ENCODE data around the gene PACSIN2.

The PACSIN2 gene

GRCh38 chr22:42856865-42857704 lies 157.9 kb downstream of the PACSIN2 start, which contains the start of gene ARFGAP3:
Gene ARFGAP3, minus strand, starts transcription at chr22:42857273. Its CDS starts 91 bp downstream, at chr22:42857182.
- Histone ChIP-seq H3K79me2 (ENCODE audit: insufficient read depth, low read length) (no peaks in the 10 kb centered on the region), H3K27ac (ENCODE audit: low read depth, low read length) (no peak within 1 kb of the TSS), H3K9me2 (replicated peaks; ENCODE audit: insufficient read depth, low read length) (no peaks in the 10 kb centered on the region), H3K9me3 (ENCODE audit: insufficient read depth, low read length) (no peaks in the 10 kb centered on the region), H2AFZ (ENCODE audit: low read depth, low read length, severe bottlenecking) (peak within 1 kb of the TSS; percentile 76), H3K9ac (ENCODE audit: low read length) (peak within 1 kb of the TSS; percentile 61), H3K4me2 (ENCODE audit: low read depth, low read length, poor library complexity, severe bottlenecking) (peak within 1 kb of the TSS; percentile 95), H3K4me3 (ENCODE audit: insufficient read depth, low read length, poor library complexity, severe bottlenecking) (peak within 1 kb of the TSS; percentile 70), H3K27me3 (ENCODE audit: low read length) (no peaks in the 10 kb centered on the region), H3K36me3 (ENCODE audit: low read length) (no peaks in the 10 kb centered on the region), H3F3A (ENCODE audit: insufficient read depth) (peaks cover 10% of the 10 kb centered on the region; the same call in 1 of the 2 replicates), H4K20me1 (ENCODE audit: low read depth, low read length) (no peaks in the 10 kb centered on the region)
- TF ChIP-seq EZH2phosphoT487 (conservative IDR thresholded peaks at IDR 0.05; ENCODE audit: low read length) (no peak), CTCF (IDR thresholded peaks at IDR 0.05; ENCODE audit: insufficient read depth, low read length, poor library complexity, severe bottlenecking) (no peak)

- no peak for TF ChIP-seq CTCF (IDR thresholded peaks at IDR 0.05; ENCODE audit: insufficient read depth, low read length, poor library complexity, severe bottlenecking)
- TF ChIP-seq EZH2phosphoT487 (conservative IDR thresholded peaks at IDR 0.05; ENCODE audit: low read length) = no peak
- H3K9me3 ChIP-seq (ENCODE audit: insufficient read depth, low read length) = no peaks in the 10 kb centered on the region
- H3K9ac ChIP-seq (ENCODE audit: low read length) = peak overlapping the region; percentile 61
- H3K27me3 ChIP-seq (ENCODE audit: low read length) = no peaks in the 10 kb centered on the region
- H3F3A ChIP-seq (ENCODE audit: insufficient read depth) = peaks cover 10% of the 10 kb centered on the region; the same call in 1 of the 2 replicates
- no peaks in the 10 kb centered on the region for H3K9me2 ChIP-seq (replicated peaks; ENCODE audit: insufficient read depth, low read length)
- no peak overlapping the region for H3K27ac ChIP-seq (ENCODE audit: low read depth, low read length)
- H3K79me2 ChIP-seq (ENCODE audit: insufficient read depth, low read length) = no peaks in the 10 kb centered on the region
- H2AFZ ChIP-seq (ENCODE audit: low read depth, low read length, severe bottlenecking) = peak overlapping the region; percentile 16
- no peaks in the 10 kb centered on the region for H3K36me3 ChIP-seq (ENCODE audit: low read length)
- H3K4me3 ChIP-seq (ENCODE audit: insufficient read depth, low read length, poor library complexity, severe bottlenecking) = peak overlapping the region; percentile 70
- H3K4me2 ChIP-seq (ENCODE audit: low read depth, low read length, poor library complexity, severe bottlenecking) = peak overlapping the region; percentile 95
- no peaks in the 10 kb centered on the region for H4K20me1 ChIP-seq (ENCODE audit: low read depth, low read length)
These were observed 158.6 kb downstream of the PACSIN2 start for GRCh38 chr22:42856179-42856864.

GRCh38 chr22:42855721-42856120 lies 159.2 kb downstream of the PACSIN2 start:
- TF ChIP-seq CTCF (IDR thresholded peaks at IDR 0.05; ENCODE audit: insufficient read depth, low read length, poor library complexity, severe bottlenecking) (no peak), EZH2phosphoT487 (conservative IDR thresholded peaks at IDR 0.05; ENCODE audit: low read length) (no peak)
- Histone ChIP-seq H3K79me2 (ENCODE audit: insufficient read depth, low read length) (no peaks in the 10 kb centered on the region), H3K9ac (ENCODE audit: low read length) (peak overlapping the region; percentile 61; the same call in 1 of the 2 replicates), H3K4me2 (ENCODE audit: low read depth, low read length, poor library complexity, severe bottlenecking) (peak overlapping the region; percentile 95), H3K9me3 (ENCODE audit: insufficient read depth, low read length) (no peaks in the 10 kb centered on the region), H3K27me3 (ENCODE audit: low read length) (no peaks in the 10 kb centered on the region), H3K27ac (ENCODE audit: low read depth, low read length) (no peak overlapping the region), H3K9me2 (replicated peaks; ENCODE audit: insufficient read depth, low read length) (no peaks in the 10 kb centered on the region), H3K4me3 (ENCODE audit: insufficient read depth, low read length, poor library complexity, severe bottlenecking) (no peak overlapping the region), H3K36me3 (ENCODE audit: low read length) (no peaks in the 10 kb centered on the region), H3F3A (ENCODE audit: insufficient read depth) (peaks cover 9% of the 10 kb centered on the region; the same call in 1 of the 2 replicates), H4K20me1 (ENCODE audit: low read depth, low read length) (no peaks in the 10 kb centered on the region), H2AFZ (ENCODE audit: low read depth, low read length, severe bottlenecking) (no peak overlapping the region)
